SHP77 (cell line): ENCODE measurements around the gene DRP2.
"Not testable (repeated sequence)": the region's sequence is repeated elsewhere in the genome, so short reads cannot be mapped to it uniquely, and the experiment has no call there.

ENCODE experiments used
- DNase-seq, 2 experiments: peaks; one replicate each; lab custom pipeline; 2025; lab: John Stamatoyannopoulos, UW

The DRP2 gene, protein sequence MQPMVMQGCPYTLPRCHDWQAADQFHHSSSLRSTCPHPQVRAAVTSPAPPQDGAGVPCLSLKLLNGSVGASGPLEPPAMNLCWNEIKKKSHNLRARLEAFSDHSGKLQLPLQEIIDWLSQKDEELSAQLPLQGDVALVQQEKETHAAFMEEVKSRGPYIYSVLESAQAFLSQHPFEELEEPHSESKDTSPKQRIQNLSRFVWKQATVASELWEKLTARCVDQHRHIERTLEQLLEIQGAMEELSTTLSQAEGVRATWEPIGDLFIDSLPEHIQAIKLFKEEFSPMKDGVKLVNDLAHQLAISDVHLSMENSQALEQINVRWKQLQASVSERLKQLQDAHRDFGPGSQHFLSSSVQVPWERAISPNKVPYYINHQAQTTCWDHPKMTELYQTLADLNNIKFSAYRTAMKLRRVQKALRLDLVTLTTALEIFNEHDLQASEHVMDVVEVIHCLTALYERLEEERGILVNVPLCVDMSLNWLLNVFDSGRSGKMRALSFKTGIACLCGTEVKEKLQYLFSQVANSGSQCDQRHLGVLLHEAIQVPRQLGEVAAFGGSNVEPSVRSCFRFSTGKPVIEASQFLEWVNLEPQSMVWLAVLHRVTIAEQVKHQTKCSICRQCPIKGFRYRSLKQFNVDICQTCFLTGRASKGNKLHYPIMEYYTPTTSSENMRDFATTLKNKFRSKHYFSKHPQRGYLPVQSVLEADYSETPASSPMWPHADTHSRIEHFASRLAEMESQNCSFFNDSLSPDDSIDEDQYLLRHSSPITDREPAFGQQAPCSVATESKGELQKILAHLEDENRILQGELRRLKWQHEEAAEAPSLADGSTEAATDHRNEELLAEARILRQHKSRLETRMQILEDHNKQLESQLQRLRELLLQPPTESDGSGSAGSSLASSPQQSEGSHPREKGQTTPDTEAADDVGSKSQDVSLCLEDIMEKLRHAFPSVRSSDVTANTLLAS

DNA sequence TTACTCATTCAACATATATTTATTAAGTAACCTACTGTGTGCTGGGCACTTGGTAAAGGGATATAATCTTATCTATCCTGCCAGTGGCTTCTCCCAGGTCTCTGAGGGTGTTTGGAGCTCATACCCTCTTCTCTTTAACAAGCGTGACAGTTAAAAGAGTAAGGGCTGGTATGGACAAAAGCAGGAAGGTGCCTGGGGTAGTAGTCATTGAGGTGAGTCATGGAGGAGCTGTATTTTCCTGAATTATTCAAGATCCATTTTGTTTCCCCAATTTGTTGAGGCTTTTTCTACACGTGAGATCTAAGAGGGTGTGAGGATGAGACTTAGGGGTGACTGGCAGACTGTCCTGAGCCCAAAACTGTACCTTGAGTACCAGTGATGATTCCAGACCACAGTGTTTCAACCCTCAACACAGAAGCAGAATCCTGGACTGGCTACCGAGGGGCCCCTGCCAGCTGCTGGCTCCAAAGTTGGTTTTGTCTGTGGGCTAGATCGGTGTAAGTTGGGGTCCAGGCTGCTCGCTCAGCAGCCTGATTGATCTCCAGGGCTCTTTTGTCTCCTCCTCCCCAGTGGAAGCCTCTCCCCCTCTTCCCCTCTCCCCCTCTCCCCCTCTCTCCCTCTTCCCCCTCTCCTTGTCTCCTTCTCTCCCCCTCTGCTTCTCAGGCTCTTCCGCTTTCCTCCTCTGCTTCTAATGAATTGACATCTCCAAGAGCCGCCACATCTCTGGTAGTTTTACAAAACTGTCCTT lies at the start of gene DRP2:
Gene DRP2 (plus strand): TSS at position 671 of the 748 bp plus-strand sequence. CDS start 11,862 bp downstream, outside the sequence.
- DNase-seq, result no peak

DNA sequence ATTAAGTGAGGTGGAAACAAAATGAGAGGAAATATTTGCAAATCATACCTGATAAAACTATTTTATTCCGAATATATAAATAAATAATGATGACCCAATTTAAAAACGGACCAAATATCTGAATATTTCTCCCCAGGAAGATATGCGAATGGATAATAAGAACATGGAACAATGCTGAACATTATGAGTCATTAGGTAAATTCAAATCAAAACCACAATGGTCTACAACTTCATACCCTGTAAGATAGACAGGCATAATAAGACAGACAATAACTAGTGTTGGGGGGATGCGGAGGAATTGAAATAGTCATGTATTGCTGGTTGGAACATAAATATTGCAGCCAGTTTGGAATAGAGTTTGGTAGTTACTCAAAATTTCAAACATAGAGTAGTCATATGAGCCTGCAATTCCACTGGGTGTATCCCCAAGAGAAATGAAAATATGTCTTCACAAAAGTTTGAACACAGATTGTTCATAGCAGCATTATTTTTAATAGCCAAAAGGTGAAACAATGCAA lies 47.6 kb upstream of the DRP2 start:
- DNase-seq, result no peak

DNA sequence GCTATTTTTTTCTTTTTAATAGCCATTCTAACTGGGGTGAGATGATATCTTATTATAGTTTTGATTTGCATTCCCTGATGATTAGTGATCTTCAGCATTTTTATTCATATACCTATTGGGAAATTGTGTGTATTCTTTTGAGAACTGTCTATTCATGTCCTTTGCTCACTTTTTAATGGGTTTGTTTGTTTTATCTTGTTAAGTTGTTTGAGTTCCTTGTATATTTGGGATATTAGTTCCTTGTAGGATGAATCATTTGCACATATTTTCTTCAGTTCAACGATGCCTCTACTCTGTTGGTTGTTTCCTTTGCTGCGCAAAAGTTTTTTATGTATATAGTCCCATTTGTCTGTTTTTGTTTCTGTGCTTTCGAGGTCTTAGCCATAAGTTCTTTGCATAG lies 43.1 kb upstream of the DRP2 start:
- no peak for DNase-seq

DNA sequence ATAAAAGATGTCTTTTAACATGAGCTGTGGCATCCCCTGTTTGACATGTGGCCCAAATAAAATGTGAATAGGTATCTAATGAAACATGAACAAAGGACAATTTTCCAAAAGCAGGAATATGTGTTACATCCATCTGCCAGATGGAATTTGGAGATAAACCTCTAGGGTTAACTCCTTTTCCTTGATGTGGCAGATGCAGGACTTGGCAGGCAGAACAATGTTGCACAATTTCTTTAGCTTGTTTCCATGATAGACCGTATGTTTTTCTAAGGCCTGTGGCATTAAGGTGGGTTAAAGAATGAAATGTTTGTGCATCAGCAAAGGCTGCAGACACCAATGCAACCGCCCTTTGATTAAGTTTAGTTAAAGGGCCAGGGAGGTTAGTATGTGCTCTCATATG lies 34.7 kb upstream of the DRP2 start:
- DNase-seq, result not testable (repeated sequence)

DNA sequence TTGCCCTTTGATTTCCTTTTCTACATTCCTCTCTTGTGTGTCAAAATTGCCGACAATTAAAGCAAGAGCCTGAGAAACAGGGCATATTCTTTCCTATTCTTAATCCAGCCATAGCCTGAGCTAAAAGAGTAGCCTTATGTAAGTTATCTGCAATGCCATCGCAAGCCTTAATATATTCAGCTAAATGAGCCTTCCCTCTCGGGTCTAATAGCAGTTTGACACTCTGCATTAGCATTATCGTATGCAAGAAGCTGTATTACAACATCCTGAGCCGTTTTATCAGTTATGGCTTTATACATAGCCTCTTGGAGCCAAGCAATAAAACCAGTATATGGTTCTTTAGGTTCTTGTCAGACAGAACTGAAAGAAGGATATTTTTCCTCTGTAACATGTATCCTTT lies 31.6 kb upstream of the DRP2 start:
- DNase-seq, result not testable (repeated sequence)

DNA sequence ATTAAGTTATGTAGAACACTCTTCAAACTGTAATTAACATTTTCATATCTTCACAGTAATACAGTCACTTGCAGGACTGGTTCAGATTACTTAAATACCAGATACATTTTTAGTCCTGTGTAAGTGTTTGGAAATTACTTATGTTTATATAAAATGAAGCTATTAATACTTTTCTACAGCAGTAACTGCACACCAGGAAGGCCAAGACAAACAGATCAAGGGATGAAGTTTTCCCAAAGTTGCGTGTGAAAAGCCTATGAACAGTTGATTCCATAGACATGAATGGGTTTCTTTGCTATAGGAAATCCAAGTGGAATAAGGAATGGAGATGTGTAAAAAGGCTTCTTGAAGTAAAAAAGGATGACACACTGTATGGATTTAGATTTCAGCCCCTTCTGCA lies 28.9 kb upstream of the DRP2 start:
- no peak for DNase-seq

DNA sequence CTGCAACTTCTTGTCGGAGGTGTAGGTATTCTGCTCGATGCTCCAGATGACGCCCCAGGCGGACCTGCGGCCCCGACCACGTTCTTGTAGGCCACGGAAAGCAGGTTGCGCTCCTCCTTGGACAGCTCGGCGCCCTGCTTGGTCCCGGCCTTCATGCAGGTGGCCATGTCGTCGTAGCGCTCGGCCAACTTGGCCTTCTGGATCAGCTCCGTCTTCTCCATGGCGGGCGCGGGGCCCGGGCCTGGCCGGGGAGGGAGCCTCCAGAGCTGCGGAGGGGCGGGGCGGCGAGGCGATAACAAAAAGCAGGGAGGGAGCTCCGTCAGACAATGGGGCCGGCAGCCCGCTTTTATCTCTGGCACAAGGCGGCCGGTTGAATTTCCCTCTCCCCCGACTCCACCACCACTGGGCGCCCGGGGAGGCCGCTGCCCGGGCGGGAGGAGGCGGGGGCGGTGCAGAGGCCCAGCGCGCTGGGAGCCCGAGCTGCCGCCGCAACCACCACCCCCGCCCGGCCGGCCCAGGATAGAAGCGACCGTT lies 28.3 kb upstream of the DRP2 start:
- no peak for DNase-seq

DNA sequence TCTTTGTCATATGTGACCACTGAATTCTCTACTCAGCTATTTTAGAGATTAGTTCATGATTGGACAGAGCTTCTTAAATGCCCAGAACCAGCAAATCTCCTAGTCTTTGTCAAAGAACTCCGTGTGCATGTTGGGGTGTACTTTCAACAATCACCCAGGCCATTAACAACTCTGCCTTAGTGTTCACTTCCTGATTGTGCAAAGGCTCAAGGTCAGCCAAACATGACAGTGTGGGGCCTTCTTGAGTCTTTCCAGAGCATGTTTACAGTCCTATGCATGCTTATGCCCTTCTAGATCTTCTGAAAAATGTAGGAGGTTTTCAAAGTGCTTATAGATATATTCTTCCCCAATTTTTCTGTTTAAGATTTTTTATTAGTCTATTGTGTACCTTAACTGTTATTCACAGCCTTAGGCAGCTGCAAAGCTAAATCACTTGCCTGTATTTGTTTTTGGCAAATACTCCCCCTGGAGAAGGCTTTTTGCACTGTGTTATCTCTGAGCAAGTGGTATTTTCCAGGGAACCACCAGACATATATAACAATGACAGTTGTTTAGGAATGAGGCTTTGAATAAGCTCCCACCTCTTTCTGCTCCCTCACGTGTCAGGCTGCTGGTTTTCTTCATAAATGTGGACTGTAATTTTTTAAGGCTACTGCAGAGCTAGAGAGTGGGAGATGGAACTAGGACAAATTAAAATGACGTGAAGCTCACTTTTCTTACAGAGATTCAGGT lies 24.0 kb upstream of the DRP2 start:
- no peak for DNase-seq

DNA sequence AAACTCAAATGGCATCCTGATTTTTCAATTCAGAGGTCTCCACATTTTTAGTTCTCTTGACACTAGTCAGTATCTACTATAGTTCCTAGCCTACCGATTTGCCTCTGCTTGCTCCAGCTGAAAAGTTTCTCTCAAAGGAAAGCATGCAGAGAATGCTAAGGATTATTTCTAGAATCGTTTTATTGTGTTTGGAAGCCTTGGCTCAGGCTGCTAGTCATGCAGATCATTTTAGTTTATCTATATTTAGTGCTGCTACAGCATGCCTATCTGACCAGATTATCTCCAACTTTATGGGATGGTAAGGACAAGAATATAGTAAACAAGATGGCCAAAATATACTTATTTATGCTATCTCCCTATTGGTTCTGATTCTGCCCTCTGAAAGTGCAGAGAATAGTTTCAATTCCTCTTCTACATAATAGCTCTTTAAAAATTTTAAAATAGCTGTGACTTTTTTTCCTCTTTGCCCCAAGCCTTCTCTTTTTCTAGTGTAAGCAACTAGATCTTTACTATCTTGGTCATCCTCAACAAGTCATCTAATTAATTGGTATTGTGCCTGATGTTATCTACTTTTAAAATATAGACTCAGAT lies 15.7 kb upstream of the DRP2 start:
- DNase-seq, result no peak

DNA sequence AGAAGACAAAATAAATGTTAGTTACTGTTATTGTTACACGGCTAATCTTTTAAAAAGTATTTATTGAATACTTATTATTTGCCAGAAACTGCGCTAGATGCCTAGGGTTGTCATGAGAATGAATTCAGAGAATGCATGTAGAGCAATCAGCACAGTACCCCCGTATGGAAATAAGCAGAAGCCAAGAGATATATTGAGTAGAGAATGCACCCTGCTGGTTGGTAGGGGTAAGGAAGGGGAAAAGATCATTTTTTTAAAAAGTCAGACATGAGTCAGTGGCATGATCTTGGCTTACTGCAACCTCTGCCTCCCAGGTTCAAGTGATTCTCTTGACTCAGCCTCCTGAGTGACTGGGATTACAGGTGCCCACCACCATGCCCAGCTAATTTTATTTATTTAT lies 13.1 kb upstream of the DRP2 start:
- DNase-seq, result peak in 1 of 2 experiments; percentile 10

DNA sequence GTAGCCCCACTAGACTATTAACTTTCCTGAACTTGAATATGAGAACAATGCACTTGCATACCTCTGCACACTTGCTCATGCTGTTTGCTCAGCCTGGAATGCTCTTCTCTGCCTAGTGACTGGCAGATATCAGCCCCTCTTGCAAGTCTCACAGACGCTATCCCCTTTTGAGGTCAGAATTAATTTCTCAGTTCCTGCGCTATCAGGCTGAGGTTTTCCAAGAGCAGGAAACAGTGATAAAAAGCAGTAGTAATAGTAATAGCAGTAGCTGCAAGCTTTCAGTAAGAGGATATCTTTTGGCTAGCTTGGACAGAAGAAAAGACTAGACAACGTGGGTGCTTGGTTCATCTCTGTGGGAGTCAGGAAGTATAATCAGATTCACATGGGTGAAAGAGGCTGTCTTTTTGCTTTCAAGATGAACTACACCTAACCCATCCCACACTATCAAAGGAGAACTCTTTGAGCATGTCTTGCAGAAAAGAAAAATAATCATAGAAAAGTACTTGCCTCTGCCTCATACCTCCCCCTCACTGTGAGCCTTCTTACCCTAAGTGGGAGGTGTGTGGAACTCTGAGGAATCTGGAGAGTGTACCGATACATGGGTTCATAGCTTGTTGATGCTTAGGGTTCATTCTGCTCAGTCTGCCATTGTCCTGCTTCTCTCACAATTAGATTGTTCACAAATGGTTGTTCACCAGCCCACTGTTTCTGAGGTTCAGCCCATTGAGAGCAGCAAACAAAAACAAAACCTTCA lies 11.3 kb upstream of the DRP2 start:
- no peak for DNase-seq

DNA sequence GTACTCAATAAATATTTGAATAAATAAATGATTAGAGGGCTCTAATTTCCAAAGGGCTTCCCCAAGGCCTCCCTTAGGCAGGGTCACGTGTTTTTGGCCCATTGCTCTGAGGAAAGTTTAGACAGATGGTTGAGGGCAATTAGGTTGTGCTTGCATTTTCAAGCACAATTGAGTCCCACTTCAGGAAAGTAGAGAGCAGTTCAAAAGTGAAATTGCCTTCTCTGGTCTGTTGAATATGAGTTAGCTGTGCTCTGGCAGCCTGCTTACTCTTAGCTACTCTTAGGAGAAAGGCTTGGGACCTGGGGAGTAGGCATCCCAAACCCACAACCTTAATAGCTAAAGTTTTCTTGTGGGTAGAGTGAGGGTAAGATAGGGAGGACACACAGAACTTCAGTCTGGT lies 9.0 kb upstream of the DRP2 start:
- no peak for DNase-seq

DNA sequence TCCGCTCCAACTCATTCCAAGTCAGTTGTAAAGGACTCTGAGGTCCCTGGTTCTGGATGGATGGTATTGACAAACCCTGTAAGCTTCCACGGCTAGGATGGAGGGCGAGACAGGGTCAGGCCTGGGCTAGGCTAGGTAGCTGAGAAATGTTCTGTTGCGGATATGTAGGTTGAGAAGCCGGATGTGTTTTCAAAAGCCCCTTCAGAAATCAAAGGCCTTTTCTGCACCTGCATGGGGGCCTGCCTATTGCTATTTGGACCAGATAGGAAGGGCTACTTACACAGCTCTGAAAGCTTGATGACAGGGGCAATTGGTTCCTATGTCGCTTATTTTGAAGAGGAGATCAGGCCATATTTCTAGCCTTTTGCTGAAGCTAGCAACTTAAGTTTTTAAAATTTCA lies 1.9 kb upstream of the DRP2 start:
- DNase-seq, result no peak

DNA sequence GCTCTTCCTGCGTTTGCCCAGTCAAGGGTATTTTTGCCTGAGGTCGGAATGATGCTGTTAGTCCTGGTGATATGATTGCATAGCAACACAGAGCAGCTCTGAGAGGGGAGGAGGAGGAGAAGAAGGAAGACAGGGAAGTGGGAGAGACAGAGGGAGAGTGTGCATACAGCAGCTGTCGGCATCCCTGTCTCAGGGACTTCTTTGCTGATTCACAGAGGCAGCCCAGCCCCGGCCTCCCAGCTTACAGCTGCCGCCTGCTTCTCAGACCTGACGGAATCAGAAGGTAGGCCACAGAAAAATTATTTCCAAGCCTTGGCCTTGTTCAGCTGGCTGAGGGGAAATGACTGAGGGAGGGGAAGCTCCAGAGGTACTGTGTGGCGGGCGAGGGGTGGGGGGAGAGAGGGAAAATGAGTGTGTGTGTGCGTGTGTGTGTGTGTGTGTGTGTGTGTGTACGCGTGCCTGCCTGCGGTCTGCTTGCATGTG lies 319 bp downstream of the DRP2 start:
- DNase-seq, result no peak

DNA sequence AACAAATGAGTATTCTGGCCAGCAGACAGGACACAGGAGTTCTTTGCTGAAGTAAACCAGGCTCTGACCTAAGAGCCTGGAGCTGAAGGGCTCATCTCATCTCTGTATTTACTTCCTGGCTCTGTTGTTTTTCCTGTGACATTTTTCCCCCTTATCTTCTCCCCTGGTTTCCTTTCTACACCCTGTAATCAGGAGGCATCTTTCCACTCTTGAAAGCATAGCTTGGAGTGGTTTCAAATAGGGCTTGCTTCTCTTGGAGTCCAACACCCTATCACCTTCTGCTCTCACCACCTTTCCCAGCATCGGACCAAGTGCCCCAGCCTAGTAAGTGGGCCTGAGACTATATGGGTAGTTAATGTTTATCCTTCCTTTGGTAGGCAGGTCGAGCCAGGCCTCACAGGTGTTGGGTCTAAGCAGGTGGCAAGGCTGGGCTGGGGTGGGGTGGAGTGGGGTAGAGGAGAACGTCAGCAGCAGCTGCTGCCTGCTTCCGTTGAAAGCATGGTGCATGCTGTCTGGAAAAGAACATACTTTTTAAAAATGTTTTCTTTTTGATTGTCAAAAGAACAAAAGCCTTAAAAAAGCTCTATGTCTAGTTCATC lies 1.2 kb downstream of the DRP2 start:
- peak; percentile 2 to 31 for DNase-seq

DNA sequence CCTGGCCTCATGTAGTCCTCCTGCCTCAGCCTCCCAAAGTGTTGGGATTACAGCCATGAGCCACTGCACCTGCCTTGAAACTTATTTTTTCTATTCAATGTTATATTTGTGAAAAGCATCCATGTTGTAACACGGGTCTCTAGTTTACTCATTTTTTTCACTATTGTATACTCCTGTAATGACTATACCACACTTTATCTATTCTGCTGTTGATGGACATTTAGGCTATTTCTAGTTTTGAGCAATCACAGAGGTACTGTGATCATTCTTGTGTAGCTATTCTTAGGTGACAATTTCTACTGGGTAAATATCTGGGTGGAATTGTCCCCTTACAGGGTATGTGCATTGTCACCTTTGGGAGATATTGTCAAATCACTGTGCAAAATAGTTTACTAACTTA lies 3.6 kb downstream of the DRP2 start:
- DNase-seq, result no peak

DNA sequence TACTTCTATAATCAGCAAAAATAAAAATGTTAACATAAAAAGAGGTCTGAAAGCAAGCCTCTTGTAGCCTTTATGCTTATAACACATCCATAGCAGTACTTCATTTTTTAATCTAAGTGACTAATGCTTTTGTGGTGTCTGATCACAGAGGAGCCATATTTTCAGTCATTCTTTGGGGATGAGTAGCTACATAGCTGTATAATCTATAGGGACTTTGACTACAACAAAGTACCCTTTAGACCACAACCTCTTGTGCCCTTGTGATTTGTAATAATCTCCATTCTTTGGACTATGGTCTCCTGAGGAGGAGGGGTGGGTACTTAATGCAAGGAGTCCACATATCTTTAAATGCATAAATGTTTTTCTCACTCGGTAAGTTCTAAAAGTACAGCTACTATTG lies 9.6 kb downstream of the DRP2 start:
- DNase-seq, result no peak

DNA sequence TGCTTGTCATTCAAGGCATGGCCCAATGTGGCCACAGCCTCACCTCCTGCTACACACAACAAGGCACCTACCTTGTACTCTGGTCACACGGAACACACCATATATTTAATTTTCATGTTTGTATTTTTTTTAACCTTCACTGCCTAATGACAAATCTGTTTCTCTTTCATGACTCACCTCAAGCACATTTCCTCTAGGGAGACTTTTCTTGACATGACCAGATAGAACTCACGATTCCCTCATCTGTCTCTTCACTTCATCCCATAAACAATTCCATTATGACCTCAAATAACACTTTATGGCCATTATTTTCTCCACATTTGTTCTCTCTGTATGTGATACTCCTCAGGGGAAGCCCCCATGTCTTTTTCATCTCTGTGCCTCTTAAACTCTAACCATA lies 11.1 kb downstream of the DRP2 start:
- no peak for DNase-seq

DNA sequence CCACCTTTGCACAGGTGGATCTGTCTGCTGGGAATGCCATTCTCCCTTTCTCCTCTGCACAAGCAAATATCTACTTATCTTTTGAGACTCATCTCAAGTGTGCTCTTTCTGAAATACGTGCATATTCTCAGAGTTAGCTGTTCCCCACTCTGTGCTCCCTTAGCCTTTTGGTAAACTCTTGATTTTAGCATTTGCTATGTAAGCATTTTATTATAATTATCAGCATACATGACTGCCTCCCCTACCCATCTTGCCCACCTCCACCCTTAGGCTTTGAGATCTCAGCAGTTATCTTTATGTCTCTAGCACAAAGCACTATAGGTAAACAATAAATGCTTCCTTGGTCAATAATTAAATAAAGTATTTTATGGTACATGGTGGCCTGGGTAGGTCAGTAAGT lies 11.5 kb downstream of the DRP2 start:
- DNase-seq, result no peak
